H9 (cell line): ENCODE results near the gene TMEM59L. TPM values are rescaled to one million over a fixed set of nuclear protein-coding genes. Genes with fewer than 3 reads are reported as not detected.

Source experiments
- DNase-seq: peaks from one replicate; pipeline ENCODE4 v3.0.0-alpha.2; 2017
- H2AFZ ChIP-seq: one replicate; pipeline ENCODE4 v1.6.1; 2013; ENCODE audit warnings: mild to moderate bottlenecking, low read length, control low read depth, moderate library complexity
- H2AK5ac ChIP-seq: 2 replicates; pipeline ENCODE4 v1.6.1; 2013; ENCODE audit warnings: low read length, control low read depth, mixed read lengths; ENCODE audit not compliant: insufficient read length
- H2BK120ac ChIP-seq: one replicate; pipeline ENCODE4 v1.6.1; 2013; ENCODE audit warnings: low read depth, mild to moderate bottlenecking, low read length, control low read depth, inconsistent platforms; ENCODE audit not compliant: poor library complexity, severe bottlenecking
- H2BK12ac ChIP-seq: 2 replicates; pipeline ENCODE4 v1.6.1; 2013; ENCODE audit warnings: low read length, control low read depth, mixed read lengths, low read depth; ENCODE audit not compliant: insufficient read length
- H2BK15ac ChIP-seq: 2 replicates; pipeline ENCODE4 v1.6.1; 2013; ENCODE audit warnings: low read depth, low read length, control low read depth
- H2BK20ac ChIP-seq: one replicate; pipeline ENCODE4 v1.6.1; 2013; ENCODE audit warnings: low read depth, mild to moderate bottlenecking, low read length, control low read depth, inconsistent platforms; ENCODE audit not compliant: poor library complexity, severe bottlenecking
- H2BK5ac ChIP-seq: 2 replicates; pipeline ENCODE4 v1.6.1; 2013; ENCODE audit warnings: low read length, control low read depth, mixed read lengths; ENCODE audit not compliant: insufficient read length
- H3K14ac ChIP-seq: 2 replicates; pipeline ENCODE4 v1.6.1; 2013; ENCODE audit warnings: low read length, control low read depth; ENCODE audit not compliant: insufficient read depth
- H3K18ac ChIP-seq: 2 replicates; pipeline ENCODE4 v1.6.1; 2013; ENCODE audit warnings: low read depth, mild to moderate bottlenecking, mixed read lengths, low read length, control low read depth; ENCODE audit not compliant: insufficient read length
- H3K23ac ChIP-seq: 2 replicates; pipeline ENCODE4 v1.6.1; 2013; ENCODE audit warnings: low read length, control low read depth, mixed read lengths, low read depth; ENCODE audit not compliant: insufficient read length
- H3K23me2 ChIP-seq: 2 replicates; pipeline ENCODE4 v1.6.1; 2013; ENCODE audit warnings: low read depth, mild to moderate bottlenecking, mixed read lengths, low read length, control low read depth; ENCODE audit not compliant: insufficient read length, poor library complexity, severe bottlenecking
- H3K27ac ChIP-seq: 2 replicates; pipeline ENCODE4 v1.5.1; 2013; ENCODE audit warnings: low read length, control low read depth, mixed read lengths, low read depth; ENCODE audit not compliant: insufficient read length
- H3K27me3 ChIP-seq: 2 replicates; pipeline ENCODE4 v1.6.1; 2013; ENCODE audit warnings: low read length, control low read depth, inconsistent platforms; ENCODE audit not compliant: insufficient read depth
- H3K4ac ChIP-seq: 2 replicates; pipeline ENCODE4 v1.6.1; 2013; ENCODE audit warnings: low read depth, mild to moderate bottlenecking, control low read depth, inconsistent platforms, low read length, moderate library complexity
- H3K4me1 ChIP-seq: 2 replicates; pipeline ENCODE4 v1.6.1; 2013; ENCODE audit warnings: low read length, control low read depth, inconsistent platforms; ENCODE audit not compliant: insufficient read depth
- H3K4me2 ChIP-seq: 2 replicates; pipeline ENCODE4 v1.6.1; 2013; ENCODE audit warnings: low read length, control low read depth, mixed read lengths; ENCODE audit not compliant: insufficient read length, insufficient read depth
- H3K56ac ChIP-seq: 2 replicates; pipeline ENCODE4 v1.6.1; 2013; ENCODE audit warnings: low read depth, mild to moderate bottlenecking, mixed read lengths, low read length, control low read depth; ENCODE audit not compliant: insufficient read length
- H3K79me1 ChIP-seq: 2 replicates; pipeline ENCODE4 v1.6.1; 2013; ENCODE audit warnings: low read depth, mild to moderate bottlenecking, moderate library complexity, low read length, control low read depth, inconsistent platforms; ENCODE audit not compliant: insufficient read depth, poor library complexity, severe bottlenecking
- H3K79me2 ChIP-seq: 2 replicates; pipeline ENCODE4 v1.6.1; 2013; ENCODE audit warnings: low read length, control low read depth, inconsistent platforms; ENCODE audit not compliant: insufficient read depth
- H3K9ac ChIP-seq: 2 replicates; pipeline ENCODE4 v1.6.1; 2013; ENCODE audit warnings: low read length, control low read depth, mixed read lengths; ENCODE audit not compliant: insufficient read length; ENCODE audit errors: extremely low read depth
- H3K9me3 ChIP-seq: one replicate; pipeline ENCODE4 v1.6.1; 2013; ENCODE audit warnings: low read depth, low read length, inconsistent platforms; ENCODE audit not compliant: control insufficient read depth
- H3T11ph ChIP-seq: one replicate; pipeline ENCODE4 v1.6.1; 2013; ENCODE audit warnings: mild to moderate bottlenecking, low read length, control low read depth, inconsistent platforms
- H4K20me1 ChIP-seq: one replicate; pipeline ENCODE4 v1.6.1; 2013; ENCODE audit not compliant: control insufficient read depth, insufficient read length, insufficient read depth
- H4K5ac ChIP-seq: 2 replicates; pipeline ENCODE4 v1.6.1; 2013; ENCODE audit warnings: low read depth, mild to moderate bottlenecking, mixed read lengths, low read length, control low read depth; ENCODE audit not compliant: insufficient read length
- H4K8ac ChIP-seq: replicated peaks from 2 replicates; pipeline ENCODE4 v1.6.1; 2013; ENCODE audit warnings: low read length, control low read depth, mixed read lengths, low read depth; ENCODE audit not compliant: insufficient read length
- H4K91ac ChIP-seq: 2 replicates; pipeline ENCODE4 v1.6.1; 2013; ENCODE audit warnings: low read depth, mild to moderate bottlenecking, moderate library complexity, mixed read lengths, low read length, control low read depth; ENCODE audit not compliant: insufficient read length
- H3K27ac Mint-ChIP-seq, 3 experiments: 2 replicates in 2 of 3; 3 replicates in 1 of 3; pipeline ENCODE4 v1.8.0; 2020 to 2021; ENCODE audit warnings: mixed read lengths in 3 of 3, mild to moderate bottlenecking in 1 of 3, moderate library complexity in 1 of 3
- H3K27me3 Mint-ChIP-seq: 2 replicates; pipeline ENCODE4 v1.8.0; 2021; ENCODE audit warnings: low read depth, mild to moderate bottlenecking, moderate library complexity, mixed read lengths
- H3K36me3 Mint-ChIP-seq, 3 experiments: 2 replicates in 2 of 3; 3 replicates in 1 of 3; pipeline ENCODE4 v1.8.0; 2020 to 2021; ENCODE audit warnings: low read depth in 3 of 3, mixed read lengths in 3 of 3; ENCODE audit not compliant: insufficient read depth in 1 of 3
- H3K4me1 Mint-ChIP-seq, 2 experiments: 2 replicates each; pipeline ENCODE4 v1.8.0; 2020; ENCODE audit warnings: mixed read lengths in 2 of 2
- H3K4me3 Mint-ChIP-seq, 2 experiments: 2 replicates in 1 of 2; 3 replicates in 1 of 2; pipeline ENCODE4 v1.8.0; 2020 to 2021; ENCODE audit warnings: mild to moderate bottlenecking in 2 of 2, mixed read lengths in 2 of 2, moderate library complexity in 1 of 2
- H3K9me3 Mint-ChIP-seq, 2 experiments: 2 replicates in 1 of 2; 3 replicates in 1 of 2; pipeline ENCODE4 v1.8.0; 2020; ENCODE audit warnings: mild to moderate bottlenecking in 2 of 2, mixed read lengths in 2 of 2, moderate library complexity in 1 of 2
- CTCF ChIP-seq: fragments of 200-600 bp; sonication (generic); conservative IDR thresholded peaks from 3 replicates; pipeline ENCODE4 v1.8.0; 2021; ENCODE audit warnings: antibody characterized with exemption, mild to moderate bottlenecking
- WGBS: extraction: QIAGEN DNeasy Blood & Tissue Kit; methylation state at CpG from one replicate; pipeline ENCODE4 v1.1.7; 2013; ENCODE audit warnings: missing lambda C conversion rate, low lambda C conversion rate, mixed read lengths; ENCODE audit not compliant: insufficient read length; ENCODE audit errors: extremely low coverage; 5-methylcytosine and 5-hydroxymethylcytosine counted together
- total RNA-seq: library from RNA; stranded (reverse); gene quantifications from 2 replicates; pipeline ENCODE4 v1.2.1, GENCODE V29; 2021

The TMEM59L gene
- total RNA-seq, 1 experiment from 2014 or later, result 12.0 TPM

DNA sequence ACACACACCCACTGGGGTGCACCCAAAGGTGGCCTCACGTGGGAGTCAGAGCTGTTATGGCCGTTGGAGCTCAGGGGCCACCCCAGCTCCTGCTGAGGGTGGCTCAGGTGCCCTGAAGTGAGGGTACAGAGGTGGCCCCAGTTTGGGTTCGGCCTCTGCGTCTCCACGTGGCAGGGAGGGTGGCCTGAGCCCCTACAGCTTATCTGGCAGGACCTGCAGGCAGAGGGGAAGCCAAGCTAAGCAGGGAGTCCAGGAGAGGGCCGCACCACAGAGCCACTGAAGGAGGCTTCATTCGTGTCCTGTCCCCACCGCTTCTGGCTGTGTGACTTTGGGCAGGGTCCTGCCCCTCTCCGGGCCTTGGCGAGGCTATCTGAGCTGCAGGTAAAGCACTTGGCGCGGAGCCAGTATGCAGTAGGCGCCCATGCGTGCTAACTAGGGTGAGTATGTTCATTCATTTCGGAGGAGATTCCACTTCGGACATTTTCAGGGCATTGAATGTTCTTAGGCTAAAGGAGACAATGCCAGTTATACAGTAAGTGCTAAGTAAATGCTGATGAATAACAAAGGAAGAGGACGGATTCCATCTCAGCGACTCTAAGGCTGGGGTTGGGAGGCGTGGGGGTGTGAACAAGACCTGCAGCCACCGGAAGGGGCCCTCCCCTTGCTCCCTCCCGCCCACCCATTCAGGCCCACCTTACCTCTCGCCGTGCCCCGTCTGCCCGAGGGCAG, 19.1 kb upstream of the TMEM59L start:
- Histone ChIP-seq H2BK15ac (no peak overlapping the region), H3K79me1 (no peaks in the 10 kb centered on the region), H3K4me2 (peak overlapping the region; percentile 77), H2AFZ (no peak overlapping the region), H4K20me1 (no peaks in the 10 kb centered on the region), H3K23ac (no peak overlapping the region), H4K5ac (no peak overlapping the region), H4K8ac (peak overlapping the region; percentile 22), H2BK120ac (no peak overlapping the region), H3K9ac (peak overlapping the region; percentile 51), H3K4me1 (peaks cover 8% of the 10 kb centered on the region; the same call in 1 of the 2 replicates), H3K14ac (no peak overlapping the region; the same call in 1 of the 2 replicates), H3K9me3 (no peaks in the 10 kb centered on the region), H3K23me2 (peaks cover 25% of the 10 kb centered on the region), H3K18ac (peak overlapping the region; percentile 44), H4K91ac (no peak overlapping the region), H3K79me2 (no peaks in the 10 kb centered on the region), H3K56ac (no peak overlapping the region), H2BK12ac (no peak overlapping the region), H2BK20ac (no peak overlapping the region), H2BK5ac (no peak overlapping the region), H3K27ac (no peak overlapping the region), H3K4ac (no peak overlapping the region), H2AK5ac (no peak overlapping the region), H3T11ph (no peak overlapping the region), H3K27me3 (no peaks in the 10 kb centered on the region)
- peaks cover 3 to 16% (median 5%) of the 10 kb centered on the region in 3 experiments; a peak in 5 of 7 replicates for H3K36me3 Mint-ChIP-seq
- H3K4me3 Mint-ChIP-seq, result peak overlapping the region; percentile 51 to 77
- no peak for TF ChIP-seq CTCF
- no peaks in the 10 kb centered on the region; a peak in 1 of 5 replicates for H3K9me3 Mint-ChIP-seq
- peak; percentile 78 for DNase-seq
- H3K4me1 Mint-ChIP-seq, result peaks cover 41 to 50% of the 10 kb centered on the region in 2 experiments
- WGBS, result no CpG with 5 or more reads among the region's 25 CpGs
- H3K27ac Mint-ChIP-seq, result peak overlapping the region in 2 of 3 experiments; percentile 37 to 49; a peak in 5 of 7 replicates
- peaks cover 14% of the 10 kb centered on the region for H3K27me3 Mint-ChIP-seq
